Heart left ventricle (tissue), 16 donors: Measurements from ENCODE around the gene CEP350. TPM values are rescaled to one million over a fixed set of nuclear protein-coding genes. Genes with fewer than 3 reads are reported as not detected.

Experiments
- ATAC-seq, 4 donors: fragments of 200-7000 bp; cut with Tn5 transposase; one replicate each; pipeline ENCODE4 v1.9.1; 2020 to 2022; ENCODE audit warnings: moderate library complexity in 4 of 4, mild to moderate bottlenecking in 3 of 4, moderate number of reproducible peaks in 1 of 4
- DNase-seq, 5 donors: peaks; one replicate each; pipeline ENCODE4 v3.0.0-alpha.2; 2020
- H3K27ac ChIP-seq, 12 donors: fragments of 200-600 bp; sonication (generic) in 4 of 12; one replicate each; pipeline versions ENCODE4 v1.5.0 to v1.8.0; 2016 to 2022; ENCODE audit warnings: mild to moderate bottlenecking in 2 of 12
- H3K27me3 ChIP-seq, 9 donors: fragments of 200-600 bp; sonication (generic) in 2 of 9; one replicate each; pipeline versions ENCODE4 v1.5.1 to v1.8.0; 2016 to 2022; ENCODE audit warnings: mild to moderate bottlenecking in 3 of 9
- H3K36me3 ChIP-seq, 9 donors: fragments of 200-600 bp; sonication (generic) in 2 of 9; one replicate each; pipeline versions ENCODE4 v1.5.0 to v1.8.0; 2018 to 2022; ENCODE audit warnings: mild to moderate bottlenecking in 2 of 9
- H3K4me1 ChIP-seq, 12 donors: fragments of 200-600 bp; sonication (generic) in 4 of 12; one replicate each; pipeline versions ENCODE4 v1.5.0 to v1.8.0; 2016 to 2022; ENCODE audit warnings: mild to moderate bottlenecking in 3 of 12
- H3K4me3 ChIP-seq, 12 donors: fragments of 200-600 bp; sonication (generic) in 4 of 12; one replicate each; pipeline versions ENCODE4 v1.5.0 to v1.8.0; 2017 to 2022; ENCODE audit warnings: mild to moderate bottlenecking in 9 of 12, moderate library complexity in 4 of 12
- H3K9me3 ChIP-seq, 12 donors: fragments of 200-600 bp; sonication (generic) in 4 of 12; one replicate each; pipeline versions ENCODE4 v1.5.0 to v1.8.0; 2016 to 2022; ENCODE audit warnings: mild to moderate bottlenecking in 1 of 12
- POLR2A ChIP-seq, 2 donors: fragments of 450-650 bp; IDR thresholded peaks; one replicate each; pipeline ENCODE4 v1.6.1; 2017; ENCODE audit warnings: antibody characterized with exemption in 2 of 2, mild to moderate bottlenecking in 2 of 2, moderate library complexity in 2 of 2
- WGBS, 4 donors: extraction: QIAGEN DNeasy Blood & Tissue Kit in 2 of 4; methylation state at CpG; one replicate each; pipeline versions ENCODE4 v1.1.5 to v1.1.7; 2013 to 2018; 5-methylcytosine and 5-hydroxymethylcytosine counted together
- intact Hi-C, 10 donors: fragments of 100-400 bp; cut with DNase I; formaldehyde crosslinking; loops; one replicate each; pipeline versions ENCODE4 v1.11.1 to v1.14.2; 2022
- polyA plus RNA-seq, 2 donors: library from polyadenylated mRNA; stranded (reverse); fragments of 200-250 nt; gene quantifications; one replicate each; pipeline ENCODE4 v1.2.3, GENCODE V29; 2013
- total RNA-seq, 9 donors: library from RNA; depleted of rRNA in 2 of 9; stranded (reverse); fragments of >200 nt in 2 of 9; fragmentation: NEBNext Ultra II Directional in 3 of 9; extraction: Animal tissue kit (Norgen Biotek cat#: 25700) in 3 of 9; gene quantifications; one replicate each; pipeline versions ENCODE4 v1.1.0 to v1.2.4, GENCODE V29; 2016 to 2023
- TF ChIP-seq, protein P1 (sequence below), 12 donors: fragments of 200-600 bp; sonication (generic) in 4 of 12; IDR thresholded peaks; one replicate each; pipeline versions ENCODE4 v1.5.0 to v1.8.0; 2018 to 2022; ENCODE audit warnings: antibody characterized with exemption in 12 of 12, mild to moderate bottlenecking in 5 of 12
- donor health status: ischemic (EF 13 %, LVEDD 7.1; RV severe dilation, severe dysfunction).
- donor health status: healthy with polysubstance abuse.
- donor health status: DM: no; HTN: yes; CAD: no.
- donor health status: DM: no; HTN: no; CAD: no.
- donor health status: ischemic (EF 25% LVEDD 6.9; RV normal size, moderate dysfunction).
- donor health status: ischemic (EF 25% LVEDD 5.7; RV mildly dilated, moderate dysfunction).
- donor health status: healthy.
- donor health status: DM: yes; HTN: yes; CAD: no.
- donor health status: ischemic (EF 35%, LVEDD 5.7; RV mildly dilated, moderate dysfunction).
- donor health status: nonischemic (EF 11% LVEDD 7.7; RV severe dilation, severe dysfunction).
- donor health status: DM: yes; HTN: yes; CAD: no.
- donor health status: PGD.
- donor health status: ischemic (EF 29% LVEDD 5.4; RV normal size, mild dysfunction).
- donor health status: nonischemic (EF 23%, LVEDD 6.1; RV moderate dilation, normal function).

The CEP350 gene
- total and polyA plus RNA-seq, 11 donors, result 7.8 to 65.3 (median 40.4) TPM

DNA sequence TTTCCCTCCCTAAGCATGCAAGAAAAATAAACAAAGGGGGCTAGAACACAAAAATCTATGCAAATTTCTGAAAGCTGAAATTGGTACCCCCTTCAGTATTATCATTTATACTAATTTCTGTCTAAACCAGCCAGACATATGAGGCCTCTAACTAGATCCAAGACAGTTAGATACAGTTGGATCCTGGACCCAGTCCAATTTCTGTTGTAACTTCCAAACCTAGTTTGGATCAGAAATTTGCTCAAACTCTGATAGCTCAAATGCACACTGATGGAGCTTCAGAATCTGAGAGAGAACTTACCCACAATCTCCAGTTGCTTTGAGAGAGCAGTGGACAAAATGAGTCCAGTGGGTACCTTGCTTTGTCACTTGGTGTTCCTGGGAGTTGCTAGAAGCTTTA, 11.9 kb downstream of the CEP350 start:
- no peaks in the 10 kb centered on the region for H3K27me3 ChIP-seq
- H3K9me3 ChIP-seq, result peaks cover 0 to 17% (median 0%) of the 10 kb centered on the region in 12 donors
- H3K4me1 ChIP-seq, result peaks cover 4 to 58% (median 31%) of the 10 kb centered on the region in 12 donors
- TF ChIP-seq, protein P1, sequence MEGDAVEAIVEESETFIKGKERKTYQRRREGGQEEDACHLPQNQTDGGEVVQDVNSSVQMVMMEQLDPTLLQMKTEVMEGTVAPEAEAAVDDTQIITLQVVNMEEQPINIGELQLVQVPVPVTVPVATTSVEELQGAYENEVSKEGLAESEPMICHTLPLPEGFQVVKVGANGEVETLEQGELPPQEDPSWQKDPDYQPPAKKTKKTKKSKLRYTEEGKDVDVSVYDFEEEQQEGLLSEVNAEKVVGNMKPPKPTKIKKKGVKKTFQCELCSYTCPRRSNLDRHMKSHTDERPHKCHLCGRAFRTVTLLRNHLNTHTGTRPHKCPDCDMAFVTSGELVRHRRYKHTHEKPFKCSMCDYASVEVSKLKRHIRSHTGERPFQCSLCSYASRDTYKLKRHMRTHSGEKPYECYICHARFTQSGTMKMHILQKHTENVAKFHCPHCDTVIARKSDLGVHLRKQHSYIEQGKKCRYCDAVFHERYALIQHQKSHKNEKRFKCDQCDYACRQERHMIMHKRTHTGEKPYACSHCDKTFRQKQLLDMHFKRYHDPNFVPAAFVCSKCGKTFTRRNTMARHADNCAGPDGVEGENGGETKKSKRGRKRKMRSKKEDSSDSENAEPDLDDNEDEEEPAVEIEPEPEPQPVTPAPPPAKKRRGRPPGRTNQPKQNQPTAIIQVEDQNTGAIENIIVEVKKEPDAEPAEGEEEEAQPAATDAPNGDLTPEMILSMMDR (IDR thresholded peaks at IDR 0.05), result no peak
- no peak for TF ChIP-seq POLR2A (IDR thresholded peaks at IDR 0.05)
- DNase-seq (no peak), ATAC-seq (no peak)
- no peaks in the 10 kb centered on the region for H3K36me3 ChIP-seq
- no peak overlapping the region for H3K27ac ChIP-seq
- intact Hi-C loops, result no loop called here
- H3K4me3 ChIP-seq, result no peak overlapping the region

DNA sequence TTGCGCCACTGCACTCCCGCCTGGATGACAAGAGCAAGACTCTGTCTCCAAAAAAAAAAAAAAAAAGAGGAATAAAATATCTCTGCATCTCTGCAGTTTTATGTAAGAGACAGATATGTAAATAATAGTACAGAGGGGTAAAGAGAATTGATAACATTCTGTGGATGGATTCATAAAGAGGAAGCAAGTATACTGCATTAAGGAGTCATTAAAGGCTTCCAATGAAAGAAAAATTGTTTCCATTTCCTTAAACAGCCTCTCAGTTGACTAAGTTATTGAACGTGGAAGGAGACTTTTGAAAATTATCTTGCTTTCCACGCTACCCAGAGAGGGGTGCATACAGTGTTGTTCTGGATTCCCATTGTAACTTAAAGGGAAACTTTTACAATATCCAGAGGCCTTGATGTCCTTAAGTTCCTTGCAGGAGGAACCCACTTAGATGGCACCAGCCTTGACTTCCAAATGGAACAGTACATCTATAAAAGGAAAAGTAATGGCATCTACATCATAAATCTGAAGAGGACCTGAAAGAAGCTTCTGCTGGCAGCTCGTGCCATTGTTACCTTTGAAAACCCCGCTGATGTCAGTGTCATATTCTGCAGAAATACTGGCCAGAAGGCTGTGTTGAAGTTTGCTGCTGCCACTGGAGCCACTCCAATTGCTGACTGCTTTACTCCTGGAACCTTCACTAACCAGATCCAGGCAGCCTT, 13.8 kb downstream of the CEP350 start:
- intact Hi-C loops, result no loop called here
- Histone ChIP-seq H3K36me3 (no peaks in the 10 kb centered on the region), H3K4me3 (no peak overlapping the region), H3K27ac (peak overlapping the region in 7 of 12 donors; percentile 3 to 78 (median 73)), H3K27me3 (no peaks in the 10 kb centered on the region), H3K4me1 (peaks cover 4 to 70% (median 38%) of the 10 kb centered on the region in 12 donors), H3K9me3 (peaks cover 0 to 17% (median 0%) of the 10 kb centered on the region in 12 donors)
- TF ChIP-seq, protein P1 (IDR thresholded peaks at IDR 0.05), result no peak
- no peak for TF ChIP-seq POLR2A (IDR thresholded peaks at IDR 0.05)
- DNase-seq, result no peak
- ATAC-seq, result no peak
- WGBS, 4 donors, result 86 to 97% (median 92%) methylated on average over 6 of the region's 6 CpGs

DNA sequence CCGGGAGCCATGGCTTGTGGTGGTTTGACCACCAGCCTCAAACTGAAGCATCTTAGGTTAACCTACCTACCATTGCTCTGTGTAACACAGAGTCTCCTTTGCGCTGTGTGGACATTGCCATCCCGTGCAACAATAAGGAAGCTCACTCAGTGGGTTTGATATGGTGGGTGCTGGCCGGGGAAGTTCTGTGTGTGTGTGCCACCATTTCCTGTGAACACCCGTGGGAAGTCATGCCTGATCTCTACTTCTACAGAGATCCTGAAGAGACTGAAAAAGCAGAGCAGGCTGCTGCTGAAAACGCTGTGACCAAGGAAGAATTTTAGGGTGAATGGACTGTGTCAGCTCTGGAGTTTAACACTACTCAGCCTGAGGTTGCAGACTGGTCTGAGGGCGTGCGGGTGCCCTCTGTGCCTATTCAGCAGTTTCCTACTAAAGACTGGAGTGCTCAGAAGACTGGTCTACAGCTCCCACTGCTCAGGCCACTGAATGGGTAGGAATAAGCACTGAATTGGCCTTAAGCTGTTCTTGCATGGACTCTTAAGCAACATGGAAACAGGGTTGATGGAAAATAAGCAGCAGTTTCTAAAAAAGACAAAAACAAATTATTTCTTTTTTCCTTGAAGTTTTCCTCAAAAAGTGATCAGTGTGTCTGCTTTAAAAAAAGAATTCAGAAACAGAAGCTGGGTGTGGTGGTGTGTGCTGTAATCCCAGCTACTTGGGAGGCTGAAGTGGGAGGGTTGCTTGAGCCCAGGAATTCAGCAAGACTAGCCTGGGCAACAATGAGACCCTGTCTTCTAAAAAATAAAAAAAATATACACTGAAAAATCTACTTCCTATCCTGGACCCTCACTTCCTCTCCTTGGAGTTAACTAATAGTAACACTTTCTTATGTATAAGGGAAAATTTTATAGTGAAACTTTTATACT, 14.6 kb downstream of the CEP350 start:
- Histone ChIP-seq H3K36me3 (no peaks in the 10 kb centered on the region), H3K9me3 (peaks cover 0 to 17% (median 0%) of the 10 kb centered on the region in 12 donors), H3K27ac (peak overlapping the region; percentile 3 to 82 (median 64)), H3K4me3 (peak overlapping the region in 1 of 12 donors; percentile 3), H3K27me3 (no peaks in the 10 kb centered on the region), H3K4me1 (peaks cover 4 to 70% (median 37%) of the 10 kb centered on the region in 12 donors)
- WGBS, 4 donors, result 63 to 75% (median 73%) methylated on average over 7 to 8 of the region's 8 CpGs
- no peak for TF ChIP-seq POLR2A (IDR thresholded peaks at IDR 0.05)
- TF ChIP-seq, protein P1 (IDR thresholded peaks at IDR 0.05), result no peak
- ATAC-seq (peak; percentile 36 to 40 (median 40)), DNase-seq (no peak)
- intact Hi-C loops, result no loop called here

DNA sequence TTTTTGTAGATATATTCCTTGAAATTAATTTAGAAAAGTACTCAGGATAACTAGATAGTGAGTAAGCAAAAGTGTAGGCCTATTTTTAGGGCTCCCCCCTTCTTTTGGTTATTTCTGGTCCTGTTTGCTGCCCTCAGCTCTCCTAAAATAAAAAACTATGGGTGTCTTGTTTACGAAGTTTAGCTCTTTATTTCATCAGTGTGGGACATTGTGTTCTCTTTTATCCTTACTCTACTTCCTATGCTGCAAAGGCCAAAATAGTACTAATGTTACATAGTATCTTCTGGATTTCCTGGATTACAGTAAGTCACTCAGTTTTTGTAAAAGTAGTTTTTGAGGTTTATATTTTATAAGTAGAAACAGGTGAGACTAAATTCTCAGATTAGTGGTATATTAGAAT, 15.4 kb downstream of the CEP350 start:
- H3K9me3 ChIP-seq, result peaks cover 0 to 17% (median 0%) of the 10 kb centered on the region in 12 donors
- H3K36me3 ChIP-seq, result no peaks in the 10 kb centered on the region
- H3K27me3 ChIP-seq, result no peaks in the 10 kb centered on the region
- no peak for DNase-seq
- peak overlapping the region in 2 of 12 donors; percentile 3 to 13 for H3K4me3 ChIP-seq
- intact Hi-C loops, result no loop called here
- peak; percentile 76 to 91 (median 82) for ATAC-seq
- H3K27ac ChIP-seq, result peak overlapping the region; percentile 3 to 82 (median 64)
- H3K4me1 ChIP-seq, result peaks cover 4 to 65% (median 36%) of the 10 kb centered on the region in 12 donors
- WGBS, 4 donors, result 2 to 8% (median 2%) methylated on average over 1 of the region's 1 CpG
- TF ChIP-seq, protein P1 (IDR thresholded peaks at IDR 0.05), result no peak
- TF ChIP-seq POLR2A (IDR thresholded peaks at IDR 0.05), result no peak
